Colonic mucosa (tissue), 4 donors: Measurements from ENCODE around the gene CCDC87. TPM values are rescaled to one million over a fixed set of nuclear protein-coding genes. Genes with fewer than 3 reads are reported as not detected.

Source experiments
- DNase-seq: peaks from one replicate; pipeline ENCODE4 v3.0.0-alpha.2; 2020
- H3K27ac ChIP-seq: fragments of 200-600 bp; one replicate; pipeline ENCODE4 v1.8.0; 2021
- H3K27me3 ChIP-seq: fragments of 200-600 bp; one replicate; pipeline ENCODE4 v1.8.0; 2021
- H3K36me3 ChIP-seq: fragments of 200-600 bp; one replicate; pipeline ENCODE4 v1.8.0; 2021
- H3K4me1 ChIP-seq: fragments of 200-600 bp; one replicate; pipeline ENCODE4 v1.8.0; 2021; ENCODE audit warnings: mild to moderate bottlenecking
- H3K4me3 ChIP-seq: fragments of 200-600 bp; one replicate; pipeline ENCODE4 v1.8.0; 2021
- H3K9ac ChIP-seq, 2 donors: one replicate each; pipeline ENCODE4 v1.7.0; 2013; ENCODE audit warnings: control low read depth in 2 of 2, low read depth in 2 of 2, low read length in 2 of 2
- H3K9me3 ChIP-seq: fragments of 200-600 bp; one replicate; pipeline ENCODE4 v1.8.0; 2021
- intact Hi-C: fragments of 100-400 bp; cut with DNase I; formaldehyde crosslinking; loops from one replicate; pipeline ENCODE4 v1.14.1; 2022
- total RNA-seq, 2 donors: library from RNA; stranded (reverse); fragmentation: NEBNext Ultra II Directional in 1 of 2; extraction: Animal tissue kit (Norgen Biotek cat#: 25700) in 1 of 2; gene quantifications; one replicate each; pipeline ENCODE4 v1.2.1, GENCODE V29; 2021
- TF ChIP-seq, protein P1 (sequence below): fragments of 200-600 bp; IDR thresholded peaks from one replicate; pipeline ENCODE4 v1.8.0; 2022; ENCODE audit warnings: antibody characterized with exemption, mild to moderate bottlenecking
- donor health status: healthy.
- donor health status: DM: no; HTN: no; CAD: no.
- donor health status: DM: no; HTN: no; CAD: no.

The CCDC87 gene
- total RNA-seq, 2 donors from 2014 or later = 0.53 to 0.62 TPM

DNA sequence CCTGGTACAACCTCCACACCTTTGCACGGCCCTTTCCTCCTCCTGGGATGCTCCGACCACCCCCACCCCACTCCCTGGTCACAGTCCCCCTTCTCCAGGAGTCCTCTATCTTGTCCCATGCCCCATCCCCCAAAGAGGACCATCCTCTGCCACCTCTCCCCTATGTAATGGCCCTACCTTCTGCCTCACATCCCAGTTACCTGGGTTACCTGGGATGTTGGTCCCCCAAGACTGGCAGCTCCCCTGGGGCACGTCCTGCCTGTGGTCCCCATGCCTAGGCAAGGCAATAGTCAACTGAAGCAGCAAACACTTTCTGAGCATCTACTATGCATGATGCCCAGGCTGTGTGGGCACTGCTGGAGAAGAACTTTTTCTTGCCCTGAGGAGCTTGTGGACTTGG, 37.4 kb downstream of the CCDC87 start:
- Histone ChIP-seq H3K4me3 (no peak overlapping the region), H3K27ac (no peak overlapping the region), H3K27me3 (no peaks in the 10 kb centered on the region), H3K36me3 (no peaks in the 10 kb centered on the region), H3K4me1 (no peaks in the 10 kb centered on the region), H3K9ac (no peak overlapping the region), H3K9me3 (no peaks in the 10 kb centered on the region)
- TF ChIP-seq, protein P1, sequence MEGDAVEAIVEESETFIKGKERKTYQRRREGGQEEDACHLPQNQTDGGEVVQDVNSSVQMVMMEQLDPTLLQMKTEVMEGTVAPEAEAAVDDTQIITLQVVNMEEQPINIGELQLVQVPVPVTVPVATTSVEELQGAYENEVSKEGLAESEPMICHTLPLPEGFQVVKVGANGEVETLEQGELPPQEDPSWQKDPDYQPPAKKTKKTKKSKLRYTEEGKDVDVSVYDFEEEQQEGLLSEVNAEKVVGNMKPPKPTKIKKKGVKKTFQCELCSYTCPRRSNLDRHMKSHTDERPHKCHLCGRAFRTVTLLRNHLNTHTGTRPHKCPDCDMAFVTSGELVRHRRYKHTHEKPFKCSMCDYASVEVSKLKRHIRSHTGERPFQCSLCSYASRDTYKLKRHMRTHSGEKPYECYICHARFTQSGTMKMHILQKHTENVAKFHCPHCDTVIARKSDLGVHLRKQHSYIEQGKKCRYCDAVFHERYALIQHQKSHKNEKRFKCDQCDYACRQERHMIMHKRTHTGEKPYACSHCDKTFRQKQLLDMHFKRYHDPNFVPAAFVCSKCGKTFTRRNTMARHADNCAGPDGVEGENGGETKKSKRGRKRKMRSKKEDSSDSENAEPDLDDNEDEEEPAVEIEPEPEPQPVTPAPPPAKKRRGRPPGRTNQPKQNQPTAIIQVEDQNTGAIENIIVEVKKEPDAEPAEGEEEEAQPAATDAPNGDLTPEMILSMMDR = no peak
- no peak for DNase-seq
- intact Hi-C loops = no loop called here

DNA sequence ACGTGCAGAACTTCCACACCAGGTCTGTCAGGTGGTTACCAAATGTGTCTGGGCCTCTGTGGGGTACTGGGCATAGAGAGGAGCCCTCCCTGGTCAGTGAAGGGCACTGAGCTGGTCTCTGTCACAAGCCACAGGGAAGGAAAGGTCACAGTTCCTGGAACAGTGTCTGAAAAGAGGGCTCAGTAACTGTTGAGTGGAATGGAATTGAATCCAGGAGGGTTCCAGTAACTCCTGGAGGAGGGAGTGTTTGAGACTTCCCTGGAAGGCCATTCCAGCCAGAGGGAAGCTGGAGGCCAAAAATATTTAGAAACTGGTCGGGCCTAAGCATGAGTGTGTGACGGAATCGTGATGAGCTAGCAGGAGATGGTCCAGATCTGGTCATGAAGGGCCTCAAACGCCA, 38.3 kb downstream of the CCDC87 start:
- H3K4me3 ChIP-seq = no peak overlapping the region
- H3K27ac ChIP-seq = no peak overlapping the region
- no peaks in the 10 kb centered on the region for H3K27me3 ChIP-seq
- TF ChIP-seq, protein P1 = no peak
- DNase-seq = no peak
- H3K4me1 ChIP-seq = no peaks in the 10 kb centered on the region
- no peaks in the 10 kb centered on the region for H3K9me3 ChIP-seq
- H3K36me3 ChIP-seq = no peaks in the 10 kb centered on the region
- no peak overlapping the region for H3K9ac ChIP-seq
- intact Hi-C loops = no loop called here

DNA sequence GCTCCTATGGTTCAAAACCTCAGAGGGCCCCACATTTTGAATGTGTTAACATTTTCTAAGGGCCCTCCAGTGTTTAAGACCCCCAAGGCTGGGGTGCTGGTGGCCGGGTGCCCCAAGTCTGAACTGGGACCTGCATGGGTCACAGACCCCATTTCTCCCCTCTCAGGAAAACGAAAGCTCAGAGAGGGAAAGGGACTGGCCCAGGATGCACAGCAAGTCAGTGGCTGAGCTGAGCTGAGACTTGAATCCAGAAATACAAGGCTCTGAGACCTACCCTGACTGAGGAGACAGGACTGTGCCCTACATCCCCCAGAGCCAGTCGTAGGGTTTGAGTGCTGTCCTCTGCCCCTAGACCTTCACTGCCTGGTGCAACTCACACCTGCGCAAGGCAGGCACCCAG, 42.0 kb downstream of the CCDC87 start:
- TF ChIP-seq, protein P1 = no peak
- H3K9me3 ChIP-seq = no peaks in the 10 kb centered on the region
- no peaks in the 10 kb centered on the region for H3K36me3 ChIP-seq
- no peak overlapping the region for H3K4me3 ChIP-seq
- no peak for DNase-seq
- H3K27ac ChIP-seq = no peak overlapping the region
- no peak overlapping the region for H3K9ac ChIP-seq
- intact Hi-C loops = no loop called here
- H3K4me1 ChIP-seq = peaks cover 2% of the 10 kb centered on the region
- no peaks in the 10 kb centered on the region for H3K27me3 ChIP-seq

DNA sequence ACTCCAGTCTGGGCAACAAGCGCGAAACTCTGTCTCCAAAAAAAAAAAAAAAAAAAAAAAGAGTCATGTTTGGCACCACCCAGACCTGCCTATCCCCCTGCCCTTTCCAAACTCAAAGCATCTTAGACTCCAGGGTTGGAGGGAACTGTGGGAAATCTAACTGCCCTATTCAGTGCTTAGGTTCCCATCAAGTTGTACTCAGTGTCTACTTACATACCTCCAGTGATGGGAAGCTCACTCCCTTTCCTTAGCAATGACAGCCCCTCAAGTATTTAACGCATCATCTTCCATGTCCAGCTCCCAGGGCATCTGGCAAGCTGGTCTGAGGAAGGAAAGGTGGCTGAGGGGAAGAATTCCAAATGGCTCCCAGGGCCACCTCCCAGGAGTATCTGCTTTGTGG, 43.2 kb downstream of the CCDC87 start:
- intact Hi-C loops = no loop called here

DNA sequence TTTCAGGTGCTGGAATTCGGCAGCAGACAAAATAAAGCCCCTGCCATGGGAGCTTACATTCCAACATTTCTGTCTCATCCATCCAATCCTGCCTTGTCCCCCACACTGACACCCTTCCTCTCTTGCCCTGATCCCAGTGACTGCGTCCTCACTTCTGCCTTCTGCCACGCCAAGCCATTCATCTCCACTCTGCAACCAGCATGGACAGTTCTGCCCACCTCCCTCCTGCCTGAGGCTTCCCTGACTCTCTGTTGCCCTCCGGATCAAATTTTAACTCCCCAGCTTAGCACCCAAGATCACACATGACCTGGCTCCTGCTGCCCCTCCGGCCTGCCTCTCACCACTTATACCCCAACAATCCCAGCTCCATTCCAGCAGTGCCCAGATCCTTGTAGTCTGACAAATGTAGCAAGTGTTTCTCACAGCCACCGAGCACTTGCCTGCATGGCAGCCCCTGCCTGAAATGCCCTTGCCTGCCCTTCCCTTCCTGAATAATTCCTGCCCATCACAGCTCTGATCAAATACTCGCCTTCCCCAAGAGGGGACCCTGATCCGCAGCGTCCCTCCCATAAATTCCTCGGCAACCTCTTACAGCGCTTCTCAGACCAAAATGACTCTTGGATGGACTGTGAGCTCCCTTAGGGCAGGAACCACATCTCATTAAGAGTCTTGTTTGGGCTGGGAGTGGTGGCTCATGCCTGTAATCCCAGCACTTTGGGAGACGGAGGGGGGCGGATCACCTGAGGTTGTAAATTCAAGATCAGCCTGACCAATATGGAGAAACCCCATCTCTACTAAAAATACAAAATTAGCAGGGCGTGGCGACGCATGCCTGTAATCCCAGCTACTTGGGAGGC, 43.9 kb downstream of the CCDC87 start:
- Histone ChIP-seq H3K9ac (no peak overlapping the region), H3K27me3 (no peaks in the 10 kb centered on the region), H3K4me1 (peaks cover 12% of the 10 kb centered on the region), H3K27ac (no peak overlapping the region), H3K4me3 (no peak overlapping the region), H3K9me3 (no peaks in the 10 kb centered on the region), H3K36me3 (no peaks in the 10 kb centered on the region)
- TF ChIP-seq, protein P1 = no peak
- no peak for DNase-seq
- intact Hi-C loops = no loop called here

More for the DNA sequence above, 43.2 kb downstream of the CCDC87 start:
- H3K9me3 ChIP-seq = no peaks in the 10 kb centered on the region
- H3K36me3 ChIP-seq = no peaks in the 10 kb centered on the region
- H3K9ac ChIP-seq = no peak overlapping the region
- H3K27ac ChIP-seq = no peak overlapping the region
- H3K4me1 ChIP-seq = peaks cover 6% of the 10 kb centered on the region
- no peak for DNase-seq
- H3K27me3 ChIP-seq = no peaks in the 10 kb centered on the region
- no peak overlapping the region for H3K4me3 ChIP-seq
- TF ChIP-seq, protein P1 = no peak
